K562 (cell line): ENCODE data around the gene TRIAP1. TPM values are rescaled to one million over a fixed set of nuclear protein-coding genes. Genes with fewer than 3 reads are reported as not detected.

Experiments used
- ATAC-seq: fragments of 200-7000 bp; cut with Tn5 transposase; 3 replicates; pipeline ENCODE4 v1.9.1; 2020; ENCODE audit warnings: moderate library complexity
- BruUV-seq: library from RNA; stranded (reverse); fragments of 400-500 nt; replicated peaks from 2 replicates; lab custom pipeline; 2021; lab: Mats Ljungman, UMichigan
- CTCF ChIA-PET: fragments of 300-600 bp; formaldehyde crosslinking; extraction: SDS; loops from one replicate; lab custom pipeline; 2021; ENCODE audit warnings: low intra/inter-chr PET ratio; lab: Yijun Ruan, JAX
- POLR2A ChIA-PET: fragments of 300-600, 350-650 bp; sonication (Branson Sonifier 250); formaldehyde crosslinking; extraction: SDS; loops from one replicate; lab custom pipeline; 2021; ENCODE audit warnings: antibody characterized with exemption, inconsistent platforms; lab: Yijun Ruan, JAX
- DNase-seq, 4 experiments: peaks; one replicate each; pipeline versions ENCODE4 v3.0.0 to v3.0.0-alpha.2; 2011 to 2018; ENCODE audit warnings: low spot score in 3 of 4, mixed read lengths in 3 of 4; ENCODE audit errors: extremely low read depth in 1 of 4
- FAIRE-seq: peaks from 2 replicates; lab custom pipeline; 2011; peaks lifted over from hg19 to GRCh38; lab: Jason Lieb, UNC
- H2AFZ ChIP-seq: 2 replicates; pipeline ENCODE4 v1.6.0; 2011; ENCODE audit warnings: low read depth, low read length, control low read depth, inconsistent platforms
- H3K27ac ChIP-seq: fragments of 200-600 bp; 3 replicates; pipeline ENCODE4 v1.8.0; 2011; ENCODE audit warnings: low read depth, mild to moderate bottlenecking, control low read depth, inconsistent platforms, low read length, moderate library complexity, mixed read lengths; ENCODE audit errors: extremely low read depth
- H3K27me3 ChIP-seq, 2 experiments: fragments of 300-600 bp in 1 of 2; 2 replicates in 1 of 2; 3 replicates in 1 of 2; pipeline versions ENCODE4 v1.6.0 to v1.8.0; 2011; ENCODE audit warnings: inconsistent platforms in 2 of 2, low read length in 2 of 2, mild to moderate bottlenecking in 1 of 2, mixed read lengths in 1 of 2, moderate library complexity in 1 of 2; ENCODE audit not compliant: control insufficient read depth in 2 of 2, insufficient read depth in 2 of 2
- H3K36me3 ChIP-seq: fragments of 300-600 bp; 3 replicates; pipeline ENCODE4 v1.8.0; 2011; ENCODE audit warnings: mild to moderate bottlenecking, low read length, inconsistent platforms; ENCODE audit not compliant: control insufficient read depth, insufficient read depth
- H3K4me1 ChIP-seq, 2 experiments: fragments of 200-600 bp in 1 of 2; replicated peaks in 1 of 2; 2 replicates in 1 of 2; 3 replicates in 1 of 2; pipeline versions ENCODE4 v1.5.1 to v1.8.0; 2011; ENCODE audit warnings: inconsistent platforms in 2 of 2, low read length in 2 of 2, mild to moderate bottlenecking in 1 of 2, mixed read lengths in 1 of 2, moderate library complexity in 1 of 2; ENCODE audit not compliant: control insufficient read depth in 2 of 2, insufficient read depth in 2 of 2
- H3K4me2 ChIP-seq: 2 replicates; pipeline ENCODE4 v1.6.1; 2011; ENCODE audit warnings: low read length, control low read depth, inconsistent platforms, mixed read lengths; ENCODE audit not compliant: insufficient read depth
- H3K4me3 ChIP-seq: fragments of 200-600 bp; sonication (generic), shearing (Covaris generic); 2 replicates; pipeline ENCODE4 v1.5.1; 2016; ENCODE audit warnings: control low read depth, inconsistent platforms
- H3K79me2 ChIP-seq: fragments of 200-600 bp; 3 replicates; pipeline ENCODE4 v1.8.0; 2011; ENCODE audit warnings: low read length, inconsistent platforms; ENCODE audit not compliant: control insufficient read depth, insufficient read depth
- H3K9ac ChIP-seq, 2 experiments: 2 replicates each; pipeline versions ENCODE4 v1.6.0 to v1.6.1; 2011; ENCODE audit warnings: low read depth in 2 of 2, low read length in 2 of 2, control low read depth in 1 of 2, inconsistent platforms in 1 of 2, mild to moderate bottlenecking in 1 of 2, mixed read lengths in 1 of 2; ENCODE audit not compliant: insufficient read depth in 1 of 2
- H3K9me1 ChIP-seq: one replicate; pipeline ENCODE4 v1.6.0; 2011; ENCODE audit warnings: inconsistent platforms, mild to moderate bottlenecking, low read length, moderate library complexity; ENCODE audit not compliant: control insufficient read depth, insufficient read depth
- H3K9me3 ChIP-seq: replicated peaks from 2 replicates; pipeline ENCODE4 v1.5.1; 2011; ENCODE audit warnings: low read depth, low read length, inconsistent platforms; ENCODE audit not compliant: control insufficient read depth, insufficient read depth
- H4K20me1 ChIP-seq: replicated peaks from 2 replicates; pipeline ENCODE4 v1.6.1; 2011; ENCODE audit warnings: low read length, inconsistent platforms, mixed read lengths; ENCODE audit not compliant: control insufficient read depth, insufficient read depth
- BMI1 ChIP-seq: fragments of 150-350 bp; IDR thresholded peaks from 2 replicates; pipeline ENCODE4 v1.6.1; 2014; ENCODE audit warnings: low read length
- CCNT2 ChIP-seq: IDR thresholded peaks from 2 replicates; pipeline ENCODE4 v1.6.1; 2011; ENCODE audit warnings: borderline replicate concordance, low read depth, mild to moderate bottlenecking, moderate library complexity, mixed read lengths, low read length; ENCODE audit not compliant: insufficient read length; ENCODE audit errors: extremely low read depth
- CTBP1 ChIP-seq: fragments of 450-650 bp; IDR thresholded peaks from 2 replicates; pipeline ENCODE4 v1.6.1; 2016; ENCODE audit warnings: borderline replicate concordance
- ETS2 ChIP-seq: IDR thresholded peaks from 2 replicates; pipeline ENCODE4 v1.6.1; 2016; ENCODE audit warnings: borderline replicate concordance, missing genetic modification characterization, mild to moderate bottlenecking, moderate library complexity, missing compliant biosample characterization; ENCODE audit not compliant: poor library complexity, severe bottlenecking
- FIP1L1 ChIP-seq: fragments of 200-400 bp; formaldehyde crosslinking; IDR thresholded peaks from 2 replicates; pipeline ENCODE4 v1.6.1; 2018; ENCODE audit warnings: mild to moderate bottlenecking, low read depth, low read length; ENCODE audit not compliant: poor library complexity, severe bottlenecking
- FOXJ3 ChIP-seq: sonication (generic); formaldehyde crosslinking; IDR thresholded peaks from 2 replicates; pipeline ENCODE4 v1.4.0; 2020; ENCODE audit warnings: mild to moderate bottlenecking, missing genetic modification reagents
- FOXK2 ChIP-seq, 2 experiments: fragments of 450-650 bp; IDR thresholded peaks in 1 of 2; conservative IDR thresholded peaks in 1 of 2; 2 replicates each; pipeline ENCODE4 v1.6.1; 2016; ENCODE audit warnings: low read depth in 2 of 2, mild to moderate bottlenecking in 1 of 2
- GATAD2A ChIP-seq: fragments of 450-650 bp; IDR thresholded peaks from 2 replicates; pipeline ENCODE4 v1.6.1; 2017
- HDAC1 ChIP-seq, 2 experiments: fragments of 450-650 bp; IDR thresholded peaks; 2 replicates each; pipeline ENCODE4 v1.6.1; 2016 to 2017; ENCODE audit warnings: inconsistent platforms in 1 of 2, mild to moderate bottlenecking in 1 of 2, moderate library complexity in 1 of 2
- KLF16 ChIP-seq: IDR thresholded peaks from 2 replicates; pipeline ENCODE4 v1.6.1; 2016; ENCODE audit warnings: antibody characterized with exemption
- MECOM ChIP-seq: fragments of 250-450 bp; sonication (Bioruptor Pico); IDR thresholded peaks from 2 replicates; pipeline ENCODE4 v1.8.0; 2022; ENCODE audit warnings: inconsistent platforms
- PYGO2 ChIP-seq: fragments of 450-650 bp; IDR thresholded peaks from 2 replicates; pipeline ENCODE4 v1.6.1; 2016; ENCODE audit warnings: mild to moderate bottlenecking, missing genetic modification characterization, moderate library complexity, missing compliant biosample characterization
- RBM22 ChIP-seq: fragments of 200-400 bp; formaldehyde crosslinking; IDR thresholded peaks from 2 replicates; pipeline ENCODE4 v1.6.1; 2018; ENCODE audit warnings: low read length, low read depth; ENCODE audit not compliant: poor library complexity, severe bottlenecking
- TAL1 ChIP-seq: fragments of 450-650 bp; IDR thresholded peaks from 2 replicates; pipeline ENCODE4 v1.6.1; 2016; ENCODE audit warnings: mild to moderate bottlenecking
- ZBTB7A ChIP-seq: IDR thresholded peaks from 2 replicates; pipeline ENCODE4 v1.6.1; 2011; ENCODE audit warnings: low read depth, mild to moderate bottlenecking, low read length, moderate library complexity, borderline replicate concordance; ENCODE audit not compliant: control insufficient read depth
- ZNF232 ChIP-seq: sonication (generic); formaldehyde crosslinking; IDR thresholded peaks from 2 replicates; pipeline ENCODE4 v1.8.0; 2022; ENCODE audit warnings: mild to moderate bottlenecking, missing genetic modification reagents
- WGBS: fragments of 100-300 bp; shearing (Covaris generic); methylation state at CpG from one replicate; pipeline ENCODE4 v1.1.6; 2016; ENCODE audit warnings: low coverage, mixed read lengths; ENCODE audit not compliant: insufficient coverage; ENCODE audit errors: missing lambda C conversion rate; 5-methylcytosine and 5-hydroxymethylcytosine counted together
- in situ Hi-C: fragments of 300-500 bp; cut with MboI; formaldehyde crosslinking; loops from 4 replicates; pipeline ENCODE4 v1.15.0; 2018; ENCODE audit warnings: inconsistent platforms, mixed read lengths
- intact Hi-C: fragments of 100-400 bp; cut with micrococcal nuclease; formaldehyde crosslinking; loops from 2 replicates; pipeline ENCODE4 v1.14.2; 2022
- polyA plus RNA-seq, 8 experiments: library from polyadenylated mRNA; depleted of rRNA in 4 of 8; stranded (reverse) in 5 of 8; unstranded in 3 of 8; fragments of >200 nt; fragmentation: Nextera tagmentation in 2 of 8; fragmentation: Illumina TruSeq in 1 of 8; extraction: Ambion mirVana in 2 of 8; extraction: Trizol in 1 of 8; gene quantifications; 2 replicates each; pipeline versions ENCODE4 v1.2.1 to v1.2.3, GENCODE V29; 2011 to 2014; ENCODE audit warnings: inconsistent platforms in 1 of 8, missing spikeins in 1 of 8
- total RNA-seq, 7 experiments: library from RNA; depleted of rRNA in 6 of 7; stranded (reverse); fragments of >200 nt in 6 of 7; fragmentation: Illumina TruSeq in 2 of 7; extraction: Trizol in 2 of 7; gene quantifications; 2 replicates each; pipeline versions ENCODE4 v1.2.1 to v1.2.3, GENCODE V29; 2011 to 2021; ENCODE audit warnings: low replicate concordance in 1 of 7
- TF ChIP-seq, protein P1 (sequence below), 2 experiments: fragments of 450-650 bp; conservative IDR thresholded peaks; 2 replicates each; pipeline ENCODE4 v1.6.1; 2017; ENCODE audit warnings: mild to moderate bottlenecking in 2 of 2, moderate library complexity in 2 of 2
- TF ChIP-seq, protein P2 (sequence below): fragments of 200-800 bp; sonication (Bioruptor generic); IDR thresholded peaks from 2 replicates; pipeline ENCODE4 v1.6.1; 2017; ENCODE audit warnings: missing genetic modification characterization, missing compliant biosample characterization

Gene TRIAP1
- total and polyA plus RNA-seq, 9 of the 15 experiments (the other 6 are each of a cell fraction or from before 2014, with no cell fraction given) = 37.3 to 354 (median 65.4) TPM

DNA sequence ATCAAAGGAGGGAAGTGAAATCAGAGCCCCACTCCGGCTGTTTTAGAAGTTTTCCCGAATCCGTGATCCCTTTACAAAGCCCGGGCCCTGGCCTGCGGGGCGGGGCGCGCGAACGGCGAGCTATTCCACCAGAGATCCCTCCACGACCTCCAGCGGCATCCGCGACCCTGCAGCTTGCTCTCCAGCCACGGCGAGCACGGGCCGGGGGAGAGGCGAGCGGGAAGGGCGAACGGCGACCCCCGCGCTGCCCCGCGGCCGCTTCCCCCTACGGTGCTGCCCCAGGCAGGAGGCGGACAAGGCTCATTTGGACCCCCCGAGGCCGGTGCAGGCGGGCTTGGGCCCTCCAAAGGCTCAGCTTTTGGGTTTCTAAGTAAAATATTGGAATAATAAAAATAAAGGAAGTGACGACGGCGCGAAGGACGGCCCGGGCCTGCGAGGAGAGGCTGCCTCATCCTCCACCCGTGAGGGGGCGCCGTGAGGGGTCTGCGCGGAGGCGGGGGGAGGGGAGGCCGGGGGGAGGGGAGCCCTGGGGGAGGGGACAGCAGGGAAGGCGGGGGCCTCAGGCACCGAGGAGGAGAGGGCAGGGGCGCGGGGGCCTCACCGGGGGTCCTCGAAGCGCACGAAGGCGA lies 22.8 kb upstream of the TRIAP1 start (continued):
- TF ChIP-seq ZBTB7A (peak; percentile 88), FOXJ3 (CRISPR knock-in tag) (no peak), ETS2 (tag) (no peak), RBM22 (peak; percentile 43), PYGO2 (tag) (no peak), FIP1L1 (peak; percentile 44), BMI1 (no peak), KLF16 (no peak), CCNT2 (peak; percentile 14), TAL1 (peak; percentile 10; the same call in 1 of the 2 replicates)

DNA sequence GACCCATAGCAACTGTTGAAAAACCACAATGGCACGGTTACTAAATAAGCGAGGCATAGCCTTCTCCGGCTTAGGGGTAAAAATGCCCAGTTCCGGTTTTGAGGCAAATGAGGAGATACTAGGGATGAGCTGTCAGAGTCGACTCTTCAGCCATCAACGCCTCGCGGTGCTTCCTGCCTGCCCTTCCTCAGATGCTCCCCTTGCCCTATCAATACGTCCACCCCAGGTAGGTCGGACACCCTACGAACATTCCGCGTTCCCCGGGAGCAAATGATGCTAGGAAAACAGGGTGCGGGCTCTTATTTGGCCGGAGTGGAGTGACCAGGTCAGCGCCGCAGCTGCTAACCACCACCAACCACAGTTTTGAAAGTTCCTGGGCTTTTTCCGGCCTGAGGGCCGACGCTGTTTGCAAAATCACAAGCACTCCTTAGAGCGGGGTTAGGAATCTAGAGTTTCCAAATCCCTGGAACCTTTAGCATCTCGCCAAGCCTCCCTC lies 22.2 kb upstream of the TRIAP1 start:
- H3K4me2 ChIP-seq = peak overlapping the region; percentile 97
- H3K9ac ChIP-seq = peak overlapping the region; percentile 87 to 100
- H3K9me1 ChIP-seq = no peaks in the 10 kb centered on the region
- peaks cover 33% of the 10 kb centered on the region for H4K20me1 ChIP-seq
- H2AFZ ChIP-seq = peak overlapping the region; percentile 18; the same call in 1 of the 2 replicates
- under 1% methylated on average over 23 of the region's 23 CpGs for WGBS
- H3K27me3 ChIP-seq = no peaks in the 10 kb centered on the region
- CTCF ChIA-PET = no interaction called here
- DNase-seq (peak in 1 of 4 experiments; percentile 58), ATAC-seq (peak; percentile 24), FAIRE-seq (peak; percentile 79)
- peak overlapping the region; percentile 90 for H3K4me3 ChIP-seq
- H3K4me1 ChIP-seq = peaks cover 18 to 29% of the 10 kb centered on the region in 2 experiments
- intact Hi-C loops = loop anchor here (5.0 kb wide), 1 partner anchor 114 kb away; the partner anchor contains the start of gene POP5
- H3K9me3 ChIP-seq = no peaks in the 10 kb centered on the region
- peak overlapping the region; percentile 96 for H3K27ac ChIP-seq
- in situ Hi-C loops = no loop called here
- POLR2A ChIA-PET = interaction anchor here (0.6 to 3.1 kb wide), 15 partner anchors 9 to 980 kb away, joined by 3 to 23 read pairs (median 5); partner anchors contain the start of genes RNU4-1 and RNU4-2
- BruUV-seq = TSS peak; percentile 41
- H3K36me3 ChIP-seq = peaks cover 52% of the 10 kb centered on the region
- H3K79me2 ChIP-seq = peaks cover 94% of the 10 kb centered on the region
- TF ChIP-seq, protein P1, sequence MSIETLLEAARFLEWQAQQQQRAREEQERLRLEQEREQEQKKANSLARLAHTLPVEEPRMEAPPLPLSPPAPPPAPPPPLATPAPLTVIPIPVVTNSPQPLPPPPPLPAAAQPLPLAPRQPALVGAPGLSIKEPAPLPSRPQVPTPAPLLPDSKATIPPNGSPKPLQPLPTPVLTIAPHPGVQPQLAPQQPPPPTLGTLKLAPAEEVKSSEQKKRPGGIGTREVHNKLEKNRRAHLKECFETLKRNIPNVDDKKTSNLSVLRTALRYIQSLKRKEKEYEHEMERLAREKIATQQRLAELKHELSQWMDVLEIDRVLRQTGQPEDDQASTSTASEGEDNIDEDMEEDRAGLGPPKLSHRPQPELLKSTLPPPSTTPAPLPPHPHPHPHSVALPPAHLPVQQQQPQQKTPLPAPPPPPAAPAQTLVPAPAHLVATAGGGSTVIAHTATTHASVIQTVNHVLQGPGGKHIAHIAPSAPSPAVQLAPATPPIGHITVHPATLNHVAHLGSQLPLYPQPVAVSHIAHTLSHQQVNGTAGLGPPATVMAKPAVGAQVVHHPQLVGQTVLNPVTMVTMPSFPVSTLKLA (conservative IDR thresholded peaks at IDR 0.05) = peak in 1 of 2 experiments; percentile 43; a peak in 1 of 4 replicates
- TF ChIP-seq CTBP1 (peak; percentile 41; the same call in 1 of the 2 replicates), MECOM (peak; percentile 85), FOXK2 (conservative IDR thresholded peaks at IDR 0.05 in 1 of 2, IDR thresholded peaks at IDR 0.05 in 1 of 2; ENCODE audit: low read depth in 2 of 2) (no peak), ZNF232 (CRISPR knock-in tag) (no peak), HDAC1 (IDR thresholded peaks at IDR 0.05) (0 out of 4 replicates have a peak, but pooled peaks of 1 of the 2 experiments have one; percentile 5), GATAD2A (no peak)
- TF ChIP-seq, protein P2, sequence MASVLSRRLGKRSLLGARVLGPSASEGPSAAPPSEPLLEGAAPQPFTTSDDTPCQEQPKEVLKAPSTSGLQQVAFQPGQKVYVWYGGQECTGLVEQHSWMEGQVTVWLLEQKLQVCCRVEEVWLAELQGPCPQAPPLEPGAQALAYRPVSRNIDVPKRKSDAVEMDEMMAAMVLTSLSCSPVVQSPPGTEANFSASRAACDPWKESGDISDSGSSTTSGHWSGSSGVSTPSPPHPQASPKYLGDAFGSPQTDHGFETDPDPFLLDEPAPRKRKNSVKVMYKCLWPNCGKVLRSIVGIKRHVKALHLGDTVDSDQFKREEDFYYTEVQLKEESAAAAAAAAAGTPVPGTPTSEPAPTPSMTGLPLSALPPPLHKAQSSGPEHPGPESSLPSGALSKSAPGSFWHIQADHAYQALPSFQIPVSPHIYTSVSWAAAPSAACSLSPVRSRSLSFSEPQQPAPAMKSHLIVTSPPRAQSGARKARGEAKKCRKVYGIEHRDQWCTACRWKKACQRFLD (CRISPR knock-in tag) = no peak
